RWPE1 (cell line): ENCODE data around the gene WAPL.

Experiments
- CTCF ChIA-PET: fragments of 350-600 bp; sonication (Branson Sonifier 250); formaldehyde crosslinking; extraction: SDS; loops from one replicate; lab custom pipeline; 2021; lab: Yijun Ruan, JAX
- POLR2A ChIA-PET: fragments of 400-600 bp; formaldehyde crosslinking; extraction: SDS; loops from one replicate; lab custom pipeline; 2020; ENCODE audit warnings: antibody characterized with exemption; ENCODE audit not compliant: low non-redundant PET; lab: Yijun Ruan, JAX
- DNase-seq: peaks from one replicate; pipeline ENCODE4 v3.0.0; 2012; ENCODE audit warnings: low spot score
- H3K27ac ChIP-seq: fragments of 450-650 bp; 2 replicates; pipeline ENCODE4 v1.5.1; 2017
- CTCF ChIP-seq: fragments of 450-650 bp; conservative IDR thresholded peaks from 2 replicates; pipeline ENCODE4 v1.5.1; 2017; ENCODE audit warnings: low read depth, mild to moderate bottlenecking

WAPL gene

GRCh38 chr10:86401588-86402282 lies 119.9 kb downstream of the WAPL start:
- POLR2A ChIA-PET = no interaction called here
- CTCF ChIA-PET = interaction anchor here (0.6 to 2.9 kb wide), 7 partner anchors 9 to 183 kb away, joined by 3 to 32 read pairs (median 3); no protein-coding TSS in a partner anchor
- no peak for DNase-seq
- H3K27ac ChIP-seq = no peak overlapping the region
- TF ChIP-seq CTCF = no peak

- peak overlapping the region; percentile 83 for H3K27ac ChIP-seq
- no peak for DNase-seq
- TF ChIP-seq CTCF = 0 out of 2 replicates have a peak, but pooled peaks have one; percentile 30
- ChIA-PET POLR2A (no interaction called here), CTCF (interaction anchor here (0.6 to 2.9 kb wide), 10 partner anchors 9 to 184 kb away, joined by 3 to 32 read pairs (median 3); partner anchors contain the start of gene WAPL)
Observed at GRCh38 chr10:86400705-86401587, 120.6 kb downstream of the WAPL start.

- peak overlapping the region; percentile 83 for H3K27ac ChIP-seq
- peak; percentile 93 for TF ChIP-seq CTCF
- DNase-seq = peak; percentile 97
- ChIA-PET CTCF (interaction anchor here (0.6 to 2.9 kb wide), 18 partner anchors 8 to 293 kb away, joined by 3 to 32 read pairs (median 4); partner anchors contain the start of gene WAPL), POLR2A (no interaction called here)
Observed at GRCh38 chr10:86399879-86400704, 121.5 kb downstream of the WAPL start.

GRCh38 chr10:86399514-86399878 lies 122.1 kb downstream of the WAPL start:
- no peak for DNase-seq
- CTCF ChIA-PET = interaction anchor here (0.6 to 2.9 kb wide), 10 partner anchors 8 to 190 kb away, joined by 3 to 32 read pairs (median 4); no protein-coding TSS in a partner anchor
- no peak for TF ChIP-seq CTCF
- H3K27ac ChIP-seq = peak overlapping the region; percentile 83
- POLR2A ChIA-PET = no interaction called here

GRCh38 chr10:86397120-86397519 lies 124.5 kb downstream of the WAPL start:
- H3K27ac ChIP-seq = no peak overlapping the region
- POLR2A ChIA-PET = no interaction called here
- no peak for TF ChIP-seq CTCF
- no peak for DNase-seq
- CTCF ChIA-PET = no interaction called here
